NCI-H1694 (cell line): ENCODE results near the gene KRTAP12-4.
"Not testable (repeated sequence)": the region's sequence is repeated elsewhere in the genome, so short reads cannot be mapped to it uniquely, and the experiment has no call there.

Experiments used
- DNase-seq: peaks from one replicate; lab custom pipeline; 2025; lab: John Stamatoyannopoulos, UW

KRTAP12-4 gene

GRCh38 chr21:44611551-44611950 lies 42.9 kb downstream of the KRTAP12-4 start:
- DNase-seq: no peak

DNA sequence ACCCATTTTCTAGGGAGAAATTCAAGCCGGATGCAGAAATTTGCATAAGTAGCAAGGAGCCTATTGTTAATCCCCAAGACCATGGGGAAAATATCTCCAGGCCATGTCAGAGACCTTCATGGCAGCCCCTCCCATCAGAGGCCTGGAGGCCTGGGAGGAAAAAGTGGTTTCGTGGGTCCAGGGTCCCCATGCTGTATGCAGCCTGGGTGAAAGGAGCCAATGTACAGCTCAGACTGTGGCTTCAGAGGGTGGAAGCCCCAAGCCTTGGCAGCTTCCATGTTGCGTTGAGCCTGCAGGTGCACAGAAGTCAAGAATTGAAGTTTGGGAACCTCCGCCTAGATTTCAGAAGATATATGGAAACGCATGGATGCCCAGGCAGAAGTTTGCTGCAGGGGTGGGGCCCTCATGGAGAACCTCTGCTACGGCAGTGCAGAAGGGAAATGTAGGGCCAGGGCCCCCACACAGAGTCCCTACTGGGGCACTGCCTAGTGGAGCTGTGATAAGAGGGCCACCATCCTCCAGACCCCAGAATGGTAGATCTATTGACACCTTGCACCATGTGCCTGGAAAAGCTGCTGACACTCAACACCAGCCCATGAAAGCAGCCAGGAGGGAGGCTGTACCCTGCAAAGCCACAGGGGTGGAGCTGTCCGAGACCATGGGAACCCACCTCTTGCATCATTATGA lies 44.2 kb downstream of the KRTAP12-4 start:
- not testable (repeated sequence) for DNase-seq

DNA sequence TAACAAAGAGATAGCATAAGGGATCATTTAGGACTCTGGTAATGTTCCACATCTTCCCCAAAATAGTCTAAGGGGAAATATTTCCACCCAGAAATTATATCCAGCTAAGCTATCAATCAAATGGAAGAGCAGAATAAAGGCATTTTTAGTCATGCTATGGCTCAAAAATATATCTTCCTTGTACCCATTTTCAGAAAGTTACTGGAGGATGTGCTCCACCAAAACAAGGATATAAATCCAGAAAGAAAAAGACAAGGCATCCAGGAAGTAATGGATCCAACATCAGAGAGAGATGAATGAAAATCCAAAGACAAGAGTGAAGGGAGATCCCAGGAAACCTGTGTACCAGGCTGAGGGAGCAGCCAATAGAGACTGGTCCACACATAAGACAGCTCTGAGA lies 45.3 kb downstream of the KRTAP12-4 start:
- no peak for DNase-seq

DNA sequence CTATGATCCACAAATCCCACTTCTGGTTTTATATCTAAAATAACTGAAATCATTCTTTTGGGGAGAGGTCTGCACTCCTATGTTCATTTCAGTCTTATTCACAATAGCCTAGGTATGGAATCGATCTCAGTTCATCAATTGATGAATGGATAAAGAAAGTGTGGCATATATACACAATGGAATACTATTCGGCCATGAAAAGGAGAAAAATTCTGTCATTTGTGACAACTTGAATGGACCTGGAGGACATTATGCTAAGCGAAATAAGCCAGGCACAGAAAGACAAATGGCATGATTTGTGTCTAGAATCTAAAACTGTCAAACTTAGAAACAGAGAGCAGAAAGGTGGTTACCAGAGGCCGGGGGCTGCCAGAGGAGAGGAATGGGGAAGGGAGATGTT lies 48.0 kb downstream of the KRTAP12-4 start:
- no peak for DNase-seq
